GM12874 (cell line): ENCODE data around the gene LRBA.

Experiments used
- CTCF ChIP-seq: IDR thresholded peaks from 2 replicates; pipeline ENCODE4 v1.5.1; 2011; ENCODE audit warnings: low read depth, mild to moderate bottlenecking, control low read depth, low read length, moderate library complexity; ENCODE audit not compliant: insufficient read depth

Gene LRBA

DNA sequence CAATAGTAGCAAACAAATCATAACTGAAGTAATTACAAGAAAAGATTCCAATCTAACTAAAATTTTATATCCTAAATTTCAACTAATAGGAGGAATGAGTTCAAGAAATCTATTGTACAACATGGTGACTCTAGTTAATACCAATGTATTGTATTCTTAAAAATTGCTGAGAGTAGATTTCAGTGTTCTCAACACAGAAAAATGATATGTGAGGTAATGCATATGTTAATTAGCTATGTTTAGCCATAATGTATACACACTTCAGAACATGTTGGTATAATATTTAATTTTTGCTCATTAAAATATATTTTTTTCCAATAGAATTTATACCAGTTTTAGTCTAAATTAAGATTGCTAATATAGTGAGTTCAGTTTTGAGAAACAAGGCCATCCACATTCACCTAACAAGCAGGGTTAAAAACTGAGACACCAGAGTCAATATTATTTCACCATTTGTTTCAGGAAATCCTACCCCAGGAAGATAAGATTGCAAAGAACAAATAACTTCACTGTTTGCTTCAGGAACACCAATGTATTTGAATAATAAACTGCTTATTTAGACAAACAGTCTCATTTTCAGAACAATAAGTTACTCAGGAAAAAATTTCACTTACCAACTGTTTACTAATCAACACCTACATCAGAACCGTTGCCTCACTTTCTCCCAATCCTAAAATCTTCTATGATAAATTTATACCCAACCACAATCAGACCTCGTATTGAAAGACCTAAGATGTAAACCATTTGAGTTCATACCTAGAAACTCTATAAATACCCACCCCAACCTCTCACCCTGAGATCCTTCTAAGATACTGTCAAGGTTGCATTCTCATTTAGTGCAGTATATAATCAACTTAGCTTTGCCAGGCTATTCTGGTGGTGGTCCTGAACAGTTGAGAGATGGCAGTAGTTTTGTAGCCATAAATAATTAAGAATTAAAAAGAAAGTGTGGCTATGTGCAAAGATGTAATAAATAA lies 300.3 kb downstream of the LRBA start:
- no peak for TF ChIP-seq CTCF

DNA sequence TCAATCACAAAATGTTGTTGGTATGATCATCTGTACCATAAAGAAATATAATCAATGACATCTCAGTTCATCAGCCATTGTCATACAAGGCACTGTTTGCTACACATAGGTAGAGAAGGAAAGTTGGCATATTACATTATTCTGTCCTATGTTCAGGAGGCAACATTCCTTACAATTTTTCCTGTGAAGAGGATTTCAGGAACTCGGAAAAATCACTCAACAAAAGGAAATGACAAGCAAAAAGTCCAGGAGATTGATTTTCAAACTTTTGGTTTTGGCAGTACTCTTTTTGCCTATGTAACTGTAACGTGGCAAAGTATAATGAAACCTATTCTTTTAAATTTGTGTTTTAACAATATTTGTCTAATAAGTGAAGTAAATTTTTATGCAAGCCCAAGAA lies 301.8 kb downstream of the LRBA start:
- TF ChIP-seq CTCF, result no peak

GRCh38 chr4:150710770-150711375 lies 304.2 kb downstream of the LRBA start:
- TF ChIP-seq CTCF, result no peak

GRCh38 chr4:150708004-150708403 lies 307.1 kb downstream of the LRBA start:
- no peak for TF ChIP-seq CTCF

DNA sequence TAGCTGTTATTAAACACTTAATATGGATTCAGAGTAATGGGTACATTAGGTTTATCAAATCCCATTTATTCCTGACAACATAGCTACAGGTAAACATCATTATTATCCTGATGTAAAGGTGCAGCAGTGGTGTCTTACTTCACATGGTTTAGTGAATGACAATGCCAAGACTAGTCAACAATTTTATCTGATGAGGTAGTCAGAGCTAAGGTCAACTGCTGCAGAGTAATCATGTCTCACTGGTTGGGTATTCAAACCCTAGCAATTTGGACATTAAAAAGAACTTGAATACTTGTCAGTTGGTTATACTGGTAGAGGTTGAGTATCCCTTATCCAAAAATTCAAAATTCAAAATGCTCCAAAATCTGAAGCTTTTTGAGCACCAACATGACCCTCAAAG lies 315.5 kb downstream of the LRBA start:
- TF ChIP-seq CTCF, result no peak

DNA sequence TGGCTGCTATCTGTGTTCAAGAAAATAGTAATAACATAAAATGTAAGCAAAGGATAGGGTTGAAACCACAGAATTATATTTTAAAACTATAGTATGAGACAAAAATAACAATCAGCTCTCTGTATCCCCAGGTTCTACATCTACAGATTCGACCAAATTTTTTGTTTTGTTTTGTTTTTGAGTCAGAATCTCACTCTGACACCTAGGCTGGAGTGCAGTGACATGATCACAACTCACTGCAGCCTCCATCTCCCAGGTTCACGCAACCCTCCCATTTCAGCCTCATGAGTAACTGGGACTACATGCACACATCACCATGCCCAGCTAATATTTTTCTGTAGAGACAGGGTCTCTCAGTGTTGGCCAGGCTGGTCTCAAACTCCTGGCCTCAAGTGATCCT lies 319.9 kb downstream of the LRBA start:
- TF ChIP-seq CTCF, result no peak

DNA sequence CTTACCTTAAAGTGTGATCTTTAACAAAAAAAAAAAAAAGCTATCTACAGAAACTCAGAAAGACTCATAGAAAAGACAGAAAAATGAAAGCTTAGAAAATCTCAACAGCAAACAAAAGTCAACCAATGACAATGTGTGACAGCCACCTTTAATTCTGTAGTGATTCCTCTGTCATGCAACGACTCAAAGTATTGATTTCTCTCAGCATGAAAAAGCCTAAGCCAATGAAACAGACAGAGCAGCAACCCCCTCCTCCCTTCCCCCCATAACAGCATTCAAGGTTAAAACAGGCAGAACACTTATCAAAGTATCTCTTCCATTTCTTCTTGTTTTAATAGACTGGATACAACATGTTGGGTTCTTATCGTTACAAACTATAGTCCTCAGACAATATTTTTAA lies 320.6 kb downstream of the LRBA start:
- TF ChIP-seq CTCF, result no peak
